HepG2 (cell line): ENCODE results near the gene TSPAN17. TPM values are rescaled to one million over a fixed set of nuclear protein-coding genes. Genes with fewer than 3 reads are reported as not detected.

Experiments
- ATAC-seq: fragments of 200-7000 bp; cut with Tn5 transposase; 3 replicates; pipeline ENCODE4 v1.9.1; 2020; ENCODE audit warnings: mild to moderate bottlenecking, moderate library complexity
- BruUV-seq: library from RNA; stranded (reverse); fragments of 400-500 nt; replicated peaks from 2 replicates; lab custom pipeline; 2021; lab: Mats Ljungman, UMichigan
- CTCF ChIA-PET: fragments of 300-600 bp; formaldehyde crosslinking; extraction: SDS; loops from one replicate; lab custom pipeline; 2021; ENCODE audit warnings: low total read pairs, inconsistent platforms, low intra/inter-chr PET ratio; lab: Yijun Ruan, JAX
- POLR2A ChIA-PET: fragments of 350-600 bp; sonication (Branson Sonifier 250); formaldehyde crosslinking; loops from one replicate; lab custom pipeline; 2020; ENCODE audit warnings: antibody characterized with exemption, inconsistent platforms; lab: Yijun Ruan, JAX
- DNase-seq: peaks from one replicate; pipeline ENCODE4 v3.0.0-alpha.2; 2015; ENCODE audit warnings: low spot score
- FAIRE-seq: peaks from 3 replicates; lab custom pipeline; 2011; peaks lifted over from hg19 to GRCh38; lab: Jason Lieb, UNC
- H2AFZ ChIP-seq: one replicate; pipeline ENCODE4 v1.6.1; 2011; ENCODE audit warnings: low read length, inconsistent platforms
- H3K27ac ChIP-seq: fragments of 300-600 bp; 3 replicates; pipeline ENCODE4 v1.8.0; 2011; ENCODE audit warnings: mixed run types, mild to moderate bottlenecking, mixed read lengths, low read length, inconsistent platforms; ENCODE audit not compliant: insufficient read depth; ENCODE audit errors: extremely low read length
- H3K27me3 ChIP-seq, 2 experiments: fragments of 200-600 bp in 1 of 2; 2 replicates in 1 of 2; 3 replicates in 1 of 2; pipeline versions ENCODE4 v1.6.0 to v1.8.0; 2011; ENCODE audit warnings: low read length in 2 of 2, mild to moderate bottlenecking in 2 of 2, moderate library complexity in 2 of 2, inconsistent platforms in 1 of 2; ENCODE audit not compliant: insufficient read depth in 2 of 2, control insufficient read depth in 1 of 2
- H3K36me3 ChIP-seq, 2 experiments: fragments of 200-600 bp in 1 of 2; replicated peaks in 1 of 2; 2 replicates in 1 of 2; 3 replicates in 1 of 2; pipeline versions ENCODE4 v1.5.1 to v1.8.0; 2011; ENCODE audit warnings: low read length in 2 of 2, inconsistent platforms in 1 of 2; ENCODE audit not compliant: insufficient read depth in 2 of 2, control insufficient read depth in 1 of 2
- H3K4me1 ChIP-seq: 2 replicates; pipeline ENCODE4 v1.5.1; 2012; ENCODE audit warnings: low read length, inconsistent platforms; ENCODE audit not compliant: insufficient read depth
- H3K4me2 ChIP-seq: 2 replicates; pipeline ENCODE4 v1.6.0; 2011; ENCODE audit warnings: low read depth, low read length, inconsistent platforms
- H3K4me3 ChIP-seq, 3 experiments: fragments of 200-600 bp in 1 of 3; sonication (generic), shearing (Covaris generic) in 1 of 3; replicated peaks in 1 of 3; 2 replicates each; pipeline ENCODE4 v1.5.1; 2011 to 2016; ENCODE audit warnings: low read length in 3 of 3, inconsistent platforms in 2 of 3, low read depth in 2 of 3, mild to moderate bottlenecking in 2 of 3, control low read depth in 1 of 3, mixed read lengths in 1 of 3; ENCODE audit not compliant: insufficient read depth in 1 of 3
- H3K79me2 ChIP-seq: one replicate; pipeline ENCODE4 v1.6.1; 2011; ENCODE audit warnings: low read length, inconsistent platforms; ENCODE audit not compliant: insufficient read depth
- H3K9ac ChIP-seq: 2 replicates; pipeline ENCODE4 v1.6.0; 2011; ENCODE audit warnings: mild to moderate bottlenecking, low read depth, low read length, inconsistent platforms; ENCODE audit not compliant: insufficient read depth
- H3K9me3 ChIP-seq: 2 replicates; pipeline ENCODE4 v1.5.1; 2012; ENCODE audit warnings: mild to moderate bottlenecking, low read length
- H4K20me1 ChIP-seq: 2 replicates; pipeline ENCODE4 v1.6.0; 2011; ENCODE audit warnings: inconsistent platforms, mild to moderate bottlenecking, low read length, moderate library complexity; ENCODE audit not compliant: insufficient read depth
- BCLAF1 ChIP-seq: fragments of 450-650 bp; IDR thresholded peaks from 2 replicates; pipeline ENCODE4 v1.6.1; 2017; ENCODE audit warnings: mild to moderate bottlenecking
- CC2D1A ChIP-seq: sonication (generic); formaldehyde crosslinking; IDR thresholded peaks from 2 replicates; pipeline ENCODE4 v1.8.1; 2023; ENCODE audit warnings: mild to moderate bottlenecking, missing genetic modification reagents
- KDM1A ChIP-seq: IDR thresholded peaks from 2 replicates; pipeline ENCODE4 v1.6.1; 2016; ENCODE audit warnings: missing compliant biosample characterization
- MEIS1 ChIP-seq: sonication (generic); formaldehyde crosslinking; IDR thresholded peaks from 2 replicates; pipeline ENCODE4 v1.9.0; 2021; ENCODE audit warnings: mild to moderate bottlenecking, missing genetic modification reagents, moderate library complexity, borderline replicate concordance
- SMARCE1 ChIP-seq: fragments of 450-650 bp; IDR thresholded peaks from 2 replicates; pipeline ENCODE4 v1.6.1; 2017; ENCODE audit warnings: borderline replicate concordance
- SOX6 ChIP-seq, 2 experiments: fragments of 450-650 bp in 1 of 2; sonication (generic) in 1 of 2; formaldehyde crosslinking in 1 of 2; IDR thresholded peaks; 2 replicates each; pipeline versions ENCODE4 v1.4.0 to v1.6.1; 2017 to 2020; ENCODE audit warnings: antibody characterized with exemption in 1 of 2, mild to moderate bottlenecking in 1 of 2, missing genetic modification reagents in 1 of 2
- THAP8 ChIP-seq: sonication (generic); formaldehyde crosslinking; IDR thresholded peaks from 2 replicates; pipeline ENCODE4 v1.5.1; 2020; ENCODE audit warnings: missing genetic modification reagents, mild to moderate bottlenecking, borderline replicate concordance
- ZNF160 ChIP-seq: sonication (generic); formaldehyde crosslinking; IDR thresholded peaks from 2 replicates; pipeline ENCODE4 v1.8.0; 2022; ENCODE audit warnings: mild to moderate bottlenecking, inconsistent platforms, missing genetic modification reagents
- ZNF275 ChIP-seq: sonication (generic); formaldehyde crosslinking; IDR thresholded peaks from 2 replicates; pipeline ENCODE4 v1.8.0; 2022; ENCODE audit warnings: missing genetic modification reagents, mild to moderate bottlenecking, inconsistent platforms, borderline replicate concordance
- ZNF431 ChIP-seq: sonication (generic); formaldehyde crosslinking; IDR thresholded peaks from 2 replicates; pipeline ENCODE4 v1.9.0; 2022; ENCODE audit warnings: missing genetic modification reagents, low read depth, mild to moderate bottlenecking, borderline replicate concordance
- ZNF446 ChIP-seq: sonication (generic); formaldehyde crosslinking; IDR thresholded peaks from 2 replicates; pipeline ENCODE4 v1.5.0; 2020; ENCODE audit warnings: mild to moderate bottlenecking, missing genetic modification reagents
- ZNF550 ChIP-seq: sonication (generic); formaldehyde crosslinking; IDR thresholded peaks from 2 replicates; pipeline ENCODE4 v1.4.0; 2020; ENCODE audit warnings: mild to moderate bottlenecking, missing genetic modification reagents, borderline replicate concordance
- ZNF766 ChIP-seq: sonication (generic); formaldehyde crosslinking; IDR thresholded peaks from 2 replicates; pipeline ENCODE4 v1.5.0; 2020; ENCODE audit warnings: missing genetic modification reagents, borderline replicate concordance
- ZNF800 ChIP-seq: sonication (generic); formaldehyde crosslinking; IDR thresholded peaks from 2 replicates; pipeline ENCODE4 v1.4.0; 2020; ENCODE audit warnings: missing genetic modification reagents
- WGBS: methylation state at CpG from one replicate; pipeline ENCODE4 v1.1.6; 2017; ENCODE audit warnings: low lambda C conversion rate; 5-methylcytosine and 5-hydroxymethylcytosine counted together
- in situ Hi-C: cut with HindIII; loops from 2 replicates; pipeline ENCODE4 v1.10.0; 2017; ENCODE audit warnings: low pct_unique_long_range_greater_than_20kb; ENCODE audit not compliant: extremely low pct_ligation_motif_present
- intact Hi-C: fragments of 100-400 bp; cut with micrococcal nuclease; formaldehyde crosslinking; loops from one replicate; pipeline ENCODE4 v1.10.0; 2022; ENCODE audit not compliant: unreplicated experiment
- polyA plus RNA-seq, 8 experiments: library from polyadenylated mRNA; depleted of rRNA in 3 of 8; stranded (reverse) in 7 of 8; unstranded in 1 of 8; fragments of >200 nt; fragmentation: Illumina TruSeq in 4 of 8; extraction: Trizol in 4 of 8; gene quantifications; 2 replicates each; pipeline versions ENCODE4 v1.2.1 to v1.2.3, GENCODE V29; 2011 to 2016; ENCODE audit warnings: low read depth in 4 of 8, missing spikeins in 1 of 8, mixed read lengths in 1 of 8; ENCODE audit not compliant: insufficient read depth in 1 of 8
- total RNA-seq, 5 experiments: library from RNA; depleted of rRNA; stranded (reverse); fragments of >200 nt; fragmentation: Illumina TruSeq; extraction: Trizol; gene quantifications; 2 replicates each; pipeline ENCODE4 v1.2.3, GENCODE V29; 2016; ENCODE audit warnings: low read depth in 1 of 5

The TSPAN17 gene
- total and polyA plus RNA-seq, 2 of the 13 experiments (the other 11 are each of a cell fraction or from before 2014, with no cell fraction given) = 11.5 to 15.0 TPM

- 48% methylated on average over 10 of the region's 19 CpGs for WGBS
- Histone ChIP-seq H3K4me2 (no peak overlapping the region), H3K27me3 (peaks cover 5 to 15% of the 10 kb centered on the region in 2 experiments; a peak in 4 of 5 replicates), H3K27ac (no peak overlapping the region), H2AFZ (no peak overlapping the region), H3K36me3 (no peaks in the 10 kb centered on the region), H3K9me3 (no peaks in the 10 kb centered on the region), H4K20me1 (no peaks in the 10 kb centered on the region), H3K9ac (no peak overlapping the region), H3K4me1 (no peaks in the 10 kb centered on the region), H3K79me2 (no peaks in the 10 kb centered on the region), H3K4me3 (no peak overlapping the region)
- intact Hi-C loops = no loop called here
- CTCF ChIA-PET = no interaction called here
- no TSS peak for BruUV-seq
- no peak for DNase-seq
- POLR2A ChIA-PET = no interaction called here
- ATAC-seq = no peak
- in situ Hi-C loops = loop anchor here (10.0 kb wide), 1 partner anchor 290 kb away; no protein-coding TSS in a partner anchor
- no peak for FAIRE-seq
- TF ChIP-seq SMARCE1 (no peak), SOX6 (IDR thresholded peaks at IDR 0.05) (no peak), SOX6 (CRISPR knock-in tag; IDR thresholded peaks at IDR 0.05) (no peak), KDM1A (CRISPR knock-in tag) (no peak), ZNF446 (CRISPR knock-in tag) (no peak), ZNF766 (no peak), MEIS1 (CRISPR knock-in tag) (no peak), ZNF431 (CRISPR knock-in tag) (no peak), ZNF550 (no peak), BCLAF1 (no peak), ZNF275 (CRISPR knock-in tag) (no peak), THAP8 (CRISPR knock-in tag) (no peak), ZNF160 (no peak), ZNF800 (no peak), CC2D1A (no peak)
Measured at GRCh38 chr5:176664886-176665285, 17.6 kb downstream of the TSPAN17 start.
